HG03342 (cell line): ENCODE results near the gene OGDH.

Source experiments
- ATAC-seq: cut with Tn5 transposase; IDR thresholded peaks from one replicate; pipeline ENCODE4 v1.9.1; 2021; ENCODE audit warnings: mild to moderate bottlenecking, moderate library complexity; ENCODE audit not compliant: unreplicated experiment

The OGDH gene

GRCh38 chr7:44733708-44734481 is 127.5 kb downstream of the OGDH start:
- ATAC-seq: no peak

- ATAC-seq: peak; percentile 55
These were observed 129.2 kb downstream of the OGDH start for GRCh38 chr7:44735403-44736165.

GRCh38 chr7:44736896-44737295 is 130.5 kb downstream of the OGDH start:
- ATAC-seq: no peak

DNA sequence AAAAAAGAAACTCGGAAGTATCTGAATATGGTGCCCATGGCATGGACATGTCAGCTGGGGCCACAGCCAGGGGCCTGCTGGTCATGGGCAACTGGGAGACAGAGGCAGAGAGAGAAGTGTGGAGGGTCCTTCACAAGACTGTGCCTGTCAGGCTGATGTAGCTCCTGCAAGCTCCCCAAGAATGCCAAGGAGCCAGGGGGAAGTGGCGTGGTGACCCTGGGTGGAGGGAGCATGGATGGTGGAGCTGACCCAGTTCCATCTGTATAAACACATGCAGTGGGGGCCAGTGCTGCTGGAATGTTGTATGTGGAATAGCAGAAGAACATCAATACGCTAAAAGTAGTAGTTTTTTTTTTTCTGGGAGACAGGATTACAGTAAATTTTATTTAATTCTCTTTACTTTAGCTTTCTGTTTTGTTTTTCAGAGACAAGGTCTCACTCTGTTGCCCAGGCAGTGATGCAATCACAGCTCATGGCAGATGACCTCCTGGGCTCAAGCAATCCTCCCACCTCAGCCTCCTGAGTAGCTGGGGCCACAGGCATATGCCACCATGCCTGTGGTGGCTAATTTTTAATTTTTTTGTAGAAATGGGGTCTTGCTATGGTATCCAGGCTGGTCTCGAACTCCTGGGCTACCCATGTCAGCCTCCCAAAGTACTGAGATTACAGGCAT is 131.8 kb downstream of the OGDH start:
- no peak for ATAC-seq

DNA sequence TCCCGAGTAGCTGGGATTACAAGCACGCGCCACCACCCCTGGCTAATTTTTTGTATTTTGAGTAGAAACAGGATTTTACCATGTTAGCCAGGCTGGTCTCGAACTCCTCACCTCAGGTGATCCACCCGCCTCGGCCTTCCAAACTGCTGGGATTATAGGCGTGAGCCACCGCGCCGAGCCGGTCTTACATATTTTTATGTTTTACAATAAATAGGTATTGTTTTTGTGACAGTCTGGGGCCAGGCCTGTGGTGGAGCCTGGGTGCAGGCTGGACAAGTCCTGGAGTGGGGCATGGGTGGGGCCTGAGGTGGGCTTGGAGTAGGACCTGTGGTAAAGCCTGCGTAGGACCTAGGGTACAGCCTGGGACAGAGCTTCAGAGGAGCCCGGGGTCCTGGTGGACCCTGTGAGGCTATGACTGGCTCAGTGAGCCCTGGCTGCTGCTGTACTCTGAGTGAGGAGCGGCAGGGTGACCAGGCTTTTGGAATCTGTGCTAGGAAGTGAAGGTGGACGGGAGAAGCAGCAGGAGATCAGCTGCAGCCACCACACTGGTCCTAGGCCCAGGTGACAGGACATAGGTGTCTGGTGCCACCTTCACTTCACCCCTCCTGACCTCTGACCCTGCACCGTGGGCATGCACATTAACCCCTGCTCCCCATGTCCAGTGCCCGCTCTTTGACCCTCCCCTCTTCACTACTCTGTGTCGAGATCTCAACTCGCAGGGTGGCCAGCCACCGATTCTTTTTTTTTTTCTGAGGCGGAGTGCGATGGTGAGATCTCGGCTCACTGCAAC is 132.6 kb downstream of the OGDH start:
- ATAC-seq: no peak

GRCh38 chr7:44740055-44740454 is 133.6 kb downstream of the OGDH start:
- no peak for ATAC-seq

DNA sequence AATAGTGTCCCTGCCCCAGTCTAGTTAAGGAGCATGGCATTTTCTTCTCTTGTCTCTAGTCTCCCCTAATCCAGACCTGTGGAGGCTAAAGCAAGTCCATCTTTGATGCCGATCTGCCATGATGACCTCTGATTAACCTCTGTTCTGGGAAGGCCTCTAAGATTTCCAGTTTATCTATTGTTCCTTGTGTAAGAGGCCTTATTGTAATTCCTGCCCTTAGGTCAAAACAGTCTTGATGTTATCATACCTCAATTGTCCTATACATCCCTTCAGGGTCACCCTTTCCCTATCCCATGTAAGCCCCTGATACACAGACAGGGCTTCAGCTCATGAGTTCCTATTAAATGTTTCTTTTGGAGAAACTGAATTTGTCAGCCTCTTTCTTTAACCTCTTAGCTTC is 137.3 kb downstream of the OGDH start:
- no peak for ATAC-seq

GRCh38 chr7:44748045-44748947 is 141.9 kb downstream of the OGDH start, which contains the start of gene ZMIZ2:
Gene ZMIZ2, plus strand, starts transcription at chr7:44748847. Its CDS starts 7,403 bp downstream, at chr7:44756250.
- ATAC-seq: peak; percentile 64

DNA sequence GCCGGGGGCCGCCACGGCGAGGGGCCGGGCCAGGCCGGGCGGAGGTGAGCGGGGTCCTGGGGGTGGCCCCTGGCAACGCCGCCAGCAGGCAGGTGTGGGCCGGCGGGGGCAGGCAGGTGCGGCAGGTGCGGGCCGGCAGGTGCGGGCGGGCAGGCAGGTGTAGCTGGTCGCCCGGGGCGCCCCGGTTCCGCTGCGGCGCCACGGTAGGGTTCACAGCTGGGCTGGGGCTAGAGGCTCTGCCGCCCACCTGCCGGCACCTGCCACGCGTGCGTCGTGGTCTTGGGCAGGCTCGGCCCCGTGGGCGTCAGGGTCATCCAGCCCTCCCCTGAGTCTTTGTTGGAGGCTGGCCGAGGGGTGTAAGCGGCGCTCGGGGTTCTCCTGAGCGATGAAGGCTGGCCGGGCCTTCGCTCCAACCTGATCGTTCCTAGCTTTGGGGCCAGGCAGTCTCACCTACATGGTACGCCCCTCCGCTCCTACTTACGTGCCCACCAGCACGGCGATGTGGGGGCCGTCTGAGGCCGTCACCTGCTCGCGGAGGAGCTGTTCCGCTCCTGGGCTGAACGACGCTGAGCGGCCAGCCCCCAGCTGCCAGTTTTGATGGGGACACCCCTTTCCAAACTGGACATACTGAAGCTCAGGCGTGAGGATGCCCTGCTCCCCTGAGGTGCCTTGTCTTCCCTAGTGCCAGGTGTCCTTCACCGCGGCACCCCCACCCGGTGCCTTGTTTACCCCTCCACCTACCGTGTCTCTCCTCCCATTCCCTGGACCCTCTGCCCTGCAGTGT is 142.7 kb downstream of the OGDH start:
- peak; percentile 13 for ATAC-seq

- no peak for ATAC-seq
These were observed 143.6 kb downstream of the OGDH start for GRCh38 chr7:44749992-44750391.

DNA sequence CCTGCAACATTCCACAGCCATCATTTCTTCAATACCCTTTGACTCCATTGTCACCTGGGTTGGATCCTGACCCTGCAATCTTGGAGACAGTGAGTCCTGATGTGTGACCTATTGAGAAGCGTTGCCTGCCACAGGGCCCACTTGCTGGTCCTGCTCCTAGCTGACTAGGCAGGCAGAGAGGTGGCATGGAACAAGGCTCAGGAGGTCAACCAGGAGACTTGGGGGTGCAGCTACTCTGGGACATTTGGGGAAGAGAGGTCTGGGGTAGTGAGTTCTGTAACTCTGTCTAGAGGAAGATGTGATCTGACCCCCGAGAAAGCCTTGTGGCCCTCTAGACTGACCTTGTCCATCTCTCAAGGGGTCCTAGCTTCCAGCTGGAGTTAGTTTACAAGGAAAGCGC is 144.0 kb downstream of the OGDH start:
- no peak for ATAC-seq

DNA sequence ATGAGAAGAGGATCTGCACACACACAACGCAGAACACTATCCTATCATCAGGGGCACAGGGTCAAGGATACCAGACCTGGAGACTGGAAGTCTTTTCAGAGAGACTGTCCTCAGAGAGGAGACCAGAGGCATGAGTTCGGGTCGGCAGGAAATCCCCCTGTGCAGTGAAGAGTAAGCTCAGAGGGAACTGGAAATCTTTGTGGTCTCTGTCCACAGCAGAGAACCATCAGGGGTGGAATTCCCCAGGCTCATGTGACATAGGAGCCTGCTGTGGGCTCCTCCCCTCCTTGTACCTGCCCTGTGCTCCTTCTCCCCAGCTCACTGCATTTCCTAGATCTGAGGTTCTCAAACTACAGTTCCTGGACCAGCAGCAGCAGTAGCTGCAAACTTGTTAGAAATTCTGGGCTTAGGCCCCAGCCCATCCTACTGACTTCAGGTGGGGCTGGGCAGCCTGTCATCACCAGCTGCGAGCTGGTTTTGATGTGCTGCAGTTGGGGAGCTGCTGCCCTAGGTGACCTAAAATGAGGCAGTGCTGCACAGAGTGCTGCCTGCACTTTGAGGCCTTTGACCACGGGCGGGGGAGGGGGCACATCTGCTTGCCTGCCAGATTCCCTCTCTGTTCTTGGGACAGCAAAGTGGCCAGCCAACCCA is 144.6 kb downstream of the OGDH start:
- peak; percentile 54 for ATAC-seq

DNA sequence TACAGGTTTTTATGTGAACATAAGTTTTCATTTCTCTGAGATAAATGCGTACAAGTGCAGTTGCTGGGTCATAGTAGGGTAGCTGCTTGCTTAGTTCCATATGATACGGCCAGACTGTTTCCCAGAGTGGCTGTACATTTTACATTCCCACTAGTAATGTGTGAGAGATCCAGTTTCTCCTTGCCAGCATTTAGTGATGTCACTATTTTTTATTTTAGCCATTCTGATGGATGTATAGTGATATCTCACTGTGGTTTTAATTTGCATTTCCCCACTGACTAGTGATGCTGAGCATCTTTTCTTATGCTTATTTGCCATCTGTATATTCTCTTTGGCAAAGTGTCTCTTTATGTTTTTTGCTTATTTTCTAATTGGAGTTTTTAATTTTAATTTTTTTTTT is 146.4 kb downstream of the OGDH start:
- no peak for ATAC-seq

DNA sequence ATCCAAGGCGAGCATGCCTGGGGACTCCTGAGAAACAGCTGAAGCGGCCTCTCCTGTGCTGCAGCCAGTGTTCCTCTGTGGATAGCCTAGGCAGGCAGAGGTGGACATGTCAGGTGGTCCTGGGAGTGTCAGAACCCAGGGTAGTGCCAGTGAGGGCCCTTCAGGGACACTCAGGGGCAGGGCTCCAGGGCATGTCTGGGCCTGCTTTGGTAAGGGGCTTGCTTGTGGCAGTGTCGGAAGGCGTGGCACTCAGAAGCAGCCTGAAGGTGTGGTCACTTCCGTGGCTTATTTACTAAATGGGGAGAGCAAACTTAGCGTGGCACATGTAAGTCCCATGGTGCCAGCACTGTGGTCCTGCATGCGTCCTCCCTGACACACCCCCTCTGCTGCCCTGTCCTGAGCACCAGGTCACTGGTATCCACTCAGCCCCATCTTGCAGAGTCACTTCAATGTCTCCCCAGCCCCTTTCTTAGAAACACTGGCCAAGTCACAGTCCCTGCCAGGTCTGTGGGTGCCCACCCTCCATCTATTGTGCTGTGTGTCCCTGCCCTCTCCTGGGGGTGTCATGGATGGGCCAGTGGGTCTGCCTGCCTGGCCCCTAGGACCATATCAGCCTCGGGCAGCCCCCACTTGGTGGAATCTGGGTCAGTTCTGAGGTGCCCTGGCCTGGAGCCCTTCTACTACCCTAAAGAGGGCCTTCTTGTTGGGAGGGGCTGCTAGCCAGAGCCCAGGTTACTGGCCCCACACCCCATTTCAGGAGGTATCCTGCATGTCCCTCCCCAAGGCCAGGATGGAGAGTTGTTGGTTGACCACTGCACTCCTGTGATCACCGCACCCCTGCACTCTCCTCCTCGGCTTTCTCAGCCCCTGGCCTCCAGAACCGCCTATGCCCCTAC is 148.6 kb downstream of the OGDH start:
- ATAC-seq: no peak

- ATAC-seq: no peak
These were observed 149.5 kb downstream of the OGDH start for GRCh38 chr7:44755698-44756627.

- no peak for ATAC-seq
These were observed 150.5 kb downstream of the OGDH start for GRCh38 chr7:44756904-44757303.
